Testis (tissue), 3 donors: ENCODE data around the gene TINAGL1. TPM values are rescaled to one million over a fixed set of nuclear protein-coding genes. Genes with fewer than 3 reads are reported as not detected.

Experiments used
- DNase-seq: peaks from one replicate; pipeline ENCODE4 v3.0.0-alpha.2; 2019
- H3K27ac ChIP-seq, 2 donors: fragments of 200-600 bp; sonication (generic); one replicate each; pipeline ENCODE4 v1.5.1; 2019
- H3K27me3 ChIP-seq: fragments of 200-600 bp; sonication (generic); one replicate; pipeline ENCODE4 v1.5.1; 2019
- H3K36me3 ChIP-seq: fragments of 200-600 bp; sonication (generic); one replicate; pipeline ENCODE4 v1.5.1; 2017; ENCODE audit warnings: low read depth; ENCODE audit errors: missing control alignments
- H3K4me1 ChIP-seq: fragments of 200-600 bp; sonication (generic); one replicate; pipeline ENCODE4 v1.5.1; 2019
- H3K4me3 ChIP-seq, 2 donors: fragments of 200-600 bp; sonication (generic); one replicate each; pipeline ENCODE4 v1.5.1; 2017 to 2019
- H3K9me3 ChIP-seq: fragments of 200-600 bp; sonication (generic); one replicate; pipeline ENCODE4 v1.5.1; 2017
- CTCF ChIP-seq, 3 experiments: fragments of 450-650 bp in 2 of 3; fragments of 200-600 bp in 1 of 3; sonication (generic) in 1 of 3; IDR thresholded peaks; one replicate each; pipeline ENCODE4 v1.5.1; 2016 to 2019; ENCODE audit warnings: antibody characterized with exemption in 3 of 3, mild to moderate bottlenecking in 2 of 3, moderate library complexity in 1 of 3
- POLR2A ChIP-seq: fragments of 450-650 bp; IDR thresholded peaks from one replicate; pipeline ENCODE4 v1.6.1; 2017; ENCODE audit warnings: antibody characterized with exemption, mild to moderate bottlenecking, moderate library complexity
- WGBS, 2 donors: methylation state at CpG; one replicate each; pipeline ENCODE4 v1.1.5; 2018; 5-methylcytosine and 5-hydroxymethylcytosine counted together
- intact Hi-C: fragments of 100-400 bp; cut with DNase I; formaldehyde crosslinking; loops from one replicate; pipeline ENCODE4 v1.15.1; 2023; ENCODE audit warnings: low total_unique reads
- polyA plus RNA-seq: library from polyadenylated mRNA; stranded (reverse); fragments of 350-450 nt; fragmentation: Illumina TruSeq; extraction: RNeasy Lipid Tissue Mini Kit (QIAGEN cat#74804); gene quantifications from one replicate; pipeline ENCODE4 v1.2.3, GENCODE V29; 2014; ENCODE audit warnings: low read depth, low replicate concordance; ENCODE audit not compliant: insufficient read depth
- total RNA-seq, 2 donors: library from RNA; depleted of rRNA; stranded (reverse); fragments of >200 nt; gene quantifications; one replicate each; pipeline ENCODE4 v1.2.3, GENCODE V29; 2016

TINAGL1 gene
- total and polyA plus RNA-seq, 3 donors from 2014 or later, result 16.4 to 24.6 (median 23.2) TPM

GRCh38 chr1:31579374-31579773, 3.1 kb downstream of the TINAGL1 start:
- Histone ChIP-seq H3K27ac (peak overlapping the region in 1 of 2 donors; percentile 72), H3K9me3 (no peaks in the 10 kb centered on the region), H3K4me3 (no peak overlapping the region), H3K4me1 (peaks cover 30% of the 10 kb centered on the region), H3K27me3 (no peaks in the 10 kb centered on the region), H3K36me3 (no peaks in the 10 kb centered on the region)
- intact Hi-C loops, result no loop called here
- WGBS, 2 donors, result 54% methylated on average over 5 of the region's 5 CpGs; no CpG with 5 or more reads in 1 of the 2 donors
- TF ChIP-seq POLR2A (no peak), CTCF (IDR thresholded peaks at IDR 0.05) (no peak)
- DNase-seq, result peak; percentile 13

GRCh38 chr1:31580513-31580870, 4.2 kb downstream of the TINAGL1 start:
- H3K27me3 ChIP-seq, result no peaks in the 10 kb centered on the region
- no peak for TF ChIP-seq CTCF (IDR thresholded peaks at IDR 0.05)
- TF ChIP-seq POLR2A, result no peak
- no peak overlapping the region for H3K4me3 ChIP-seq
- intact Hi-C loops, result no loop called here
- no peaks in the 10 kb centered on the region for H3K9me3 ChIP-seq
- no peaks in the 10 kb centered on the region for H3K36me3 ChIP-seq
- peaks cover 36% of the 10 kb centered on the region for H3K4me1 ChIP-seq
- H3K27ac ChIP-seq, result peak overlapping the region in 1 of 2 donors; percentile 63
- peak; percentile 14 for DNase-seq
- WGBS, 2 donors, result 48 to 51% methylated on average over 5 of the region's 5 CpGs

GRCh38 chr1:31580891-31581603, 4.7 kb downstream of the TINAGL1 start:
- 71 to 76% methylated on average over 15 of the region's 15 CpGs for WGBS, 2 donors
- Histone ChIP-seq H3K4me1 (peaks cover 37% of the 10 kb centered on the region), H3K27me3 (no peaks in the 10 kb centered on the region), H3K27ac (peak overlapping the region in 1 of 2 donors; percentile 63), H3K4me3 (no peak overlapping the region), H3K36me3 (no peaks in the 10 kb centered on the region), H3K9me3 (no peaks in the 10 kb centered on the region)
- intact Hi-C loops, result no loop called here
- DNase-seq, result peak; percentile 11
- TF ChIP-seq POLR2A, result no peak
- TF ChIP-seq CTCF (IDR thresholded peaks at IDR 0.05), result no peak

- no peak overlapping the region for H3K4me3 ChIP-seq
- TF ChIP-seq POLR2A (no peak), CTCF (IDR thresholded peaks at IDR 0.05) (no peak)
- peaks cover 38% of the 10 kb centered on the region for H3K4me1 ChIP-seq
- peak overlapping the region in 1 of 2 donors; percentile 63 for H3K27ac ChIP-seq
- WGBS, 2 donors, result 76 to 77% methylated on average over 12 of the region's 12 CpGs
- H3K36me3 ChIP-seq, result no peaks in the 10 kb centered on the region
- peak; percentile 6 for DNase-seq
- no peaks in the 10 kb centered on the region for H3K27me3 ChIP-seq
- intact Hi-C loops, result no loop called here
- no peaks in the 10 kb centered on the region for H3K9me3 ChIP-seq
Observed at GRCh38 chr1:31581821-31582810, 5.8 kb downstream of the TINAGL1 start.
